Caki2 (cell line): ENCODE results near the gene ICA1. TPM values are rescaled to one million over a fixed set of nuclear protein-coding genes. Genes with fewer than 3 reads are reported as not detected.
"Not testable (repeated sequence)": the region's sequence is repeated elsewhere in the genome, so short reads cannot be mapped to it uniquely, and the experiment has no call there.

Experiments
- DNase-seq: peaks from one replicate; pipeline ENCODE4 v3.0.0-alpha.2; 2015; ENCODE audit warnings: low read depth
- in situ Hi-C: cut with HindIII; loops from 2 replicates; pipeline ENCODE4 v1.10.0; 2016; ENCODE audit warnings: low sequenced_read_pairs, low pct_unique_long_range_greater_than_20kb, mixed read lengths
- total RNA-seq: library from RNA; depleted of rRNA; stranded (reverse); fragments of >200 nt; shearing (Covaris generic); gene quantifications from 2 replicates; pipeline ENCODE4 v1.2.3, GENCODE V29; 2014; ENCODE audit warnings: low replicate concordance

The ICA1 gene
- total RNA-seq, 1 experiment from 2014 or later: 2.1 TPM

- in situ Hi-C loops: no loop called here
- DNase-seq: no peak
Observed at GRCh38 chr7:8277394-8277982, 15.5 kb upstream of the ICA1 start.

GRCh38 chr7:8274589-8274988, 12.6 kb upstream of the ICA1 start:
- no peak for DNase-seq
- in situ Hi-C loops: no loop called here

- in situ Hi-C loops: no loop called here
- no peak for DNase-seq
Observed at GRCh38 chr7:8271960-8272359, 10.0 kb upstream of the ICA1 start.

- in situ Hi-C loops: no loop called here
- DNase-seq: no peak
Observed at GRCh38 chr7:8263048-8263447, 1.1 kb upstream of the ICA1 start.

- in situ Hi-C loops: no loop called here
- DNase-seq: peak; percentile 41
Observed at GRCh38 chr7:8260871-8261694, 884 bp downstream of the ICA1 start.

- in situ Hi-C loops: no loop called here
- no peak for DNase-seq
Observed at GRCh38 chr7:8259586-8260222, 2.3 kb downstream of the ICA1 start.

GRCh38 chr7:8258734-8259133, 3.2 kb downstream of the ICA1 start:
- DNase-seq: no peak
- in situ Hi-C loops: no loop called here

GRCh38 chr7:8258166-8258565, 3.8 kb downstream of the ICA1 start:
- no peak for DNase-seq
- in situ Hi-C loops: no loop called here

GRCh38 chr7:8255680-8256655, 6.0 kb downstream of the ICA1 start:
- in situ Hi-C loops: no loop called here
- DNase-seq: no peak

- no peak for DNase-seq
- in situ Hi-C loops: no loop called here
Observed at GRCh38 chr7:8254667-8255066, 7.3 kb downstream of the ICA1 start.

- in situ Hi-C loops: no loop called here
Observed at GRCh38 chr7:8254215-8254614, 7.8 kb downstream of the ICA1 start.

GRCh38 chr7:8251195-8251594, 10.8 kb downstream of the ICA1 start:
- DNase-seq: no peak
- in situ Hi-C loops: no loop called here

More at GRCh38 chr7:8254215-8254614, 7.8 kb downstream of the ICA1 start:
- no peak for DNase-seq

GRCh38 chr7:8250547-8250946, 11.4 kb downstream of the ICA1 start:
- in situ Hi-C loops: no loop called here
- no peak for DNase-seq

GRCh38 chr7:8249121-8249520, 12.8 kb downstream of the ICA1 start:
- no peak for DNase-seq
- in situ Hi-C loops: no loop called here

GRCh38 chr7:8246020-8246419, 15.9 kb downstream of the ICA1 start:
- DNase-seq: no peak
- in situ Hi-C loops: no loop called here

GRCh38 chr7:8245032-8245431, 16.9 kb downstream of the ICA1 start:
- in situ Hi-C loops, DNase-seq: not testable (repeated sequence)

- DNase-seq, in situ Hi-C loops: not testable (repeated sequence)
Observed at GRCh38 chr7:8243059-8243458, 18.9 kb downstream of the ICA1 start.

GRCh38 chr7:8239702-8240362, 22.1 kb downstream of the ICA1 start:
- in situ Hi-C loops, DNase-seq: not testable (repeated sequence)
